CD14-positive monocyte (primary cell): ENCODE measurements around the gene OR56B4. TPM values are rescaled to one million over a fixed set of nuclear protein-coding genes. Genes with fewer than 3 reads are reported as not detected.
"Not testable (repeated sequence)": the region's sequence is repeated elsewhere in the genome, so short reads cannot be mapped to it uniquely, and the experiment has no call there.

Experiments
- DNase-seq, 3 donors: peaks; one replicate each; pipeline ENCODE4 v3.0.0-alpha.2; 2011 to 2022
- H2AFZ ChIP-seq: 2 replicates; pipeline ENCODE4 v1.6.0; 2012; ENCODE audit warnings: mild to moderate bottlenecking, low read depth, low read length, inconsistent platforms; ENCODE audit not compliant: insufficient read depth, poor library complexity, severe bottlenecking
- H3K27ac ChIP-seq, 2 donors: 1 replicate in 1 of 2; 2 replicates in 1 of 2; pipeline ENCODE4 v1.5.1; 2012 to 2013; ENCODE audit warnings: low read length in 2 of 2, control low read depth in 1 of 2, inconsistent platforms in 1 of 2, low read depth in 1 of 2, mild to moderate bottlenecking in 1 of 2
- H3K27me3 ChIP-seq, 2 donors: one replicate each; pipeline versions ENCODE4 v1.6.0 to v1.6.1; 2011 to 2013; ENCODE audit warnings: low read length in 2 of 2; ENCODE audit not compliant: control insufficient read depth in 2 of 2, insufficient read depth in 2 of 2
- H3K36me3 ChIP-seq, 2 donors: replicated peaks in 1 of 2; 1 replicate in 1 of 2; 2 replicates in 1 of 2; pipeline versions ENCODE4 v1.5.1 to v1.6.1; 2012 to 2013; ENCODE audit warnings: low read length in 2 of 2, control low read depth in 1 of 2, inconsistent platforms in 1 of 2, mild to moderate bottlenecking in 1 of 2; ENCODE audit not compliant: insufficient read depth in 2 of 2, control insufficient read depth in 1 of 2
- H3K4me1 ChIP-seq, 2 donors: 1 replicate in 1 of 2; 2 replicates in 1 of 2; pipeline versions ENCODE4 v1.5.1 to v1.6.1; 2012 to 2013; ENCODE audit warnings: low read length in 2 of 2, control low read depth in 1 of 2, inconsistent platforms in 1 of 2, mild to moderate bottlenecking in 1 of 2, moderate library complexity in 1 of 2; ENCODE audit not compliant: insufficient read depth in 2 of 2, control insufficient read depth in 1 of 2
- H3K4me2 ChIP-seq: replicated peaks from 2 replicates; pipeline ENCODE3; 2012; ENCODE audit warnings: low read length, moderate library complexity, mild to moderate bottlenecking; ENCODE audit not compliant: poor library complexity, severe bottlenecking; ENCODE audit errors: extremely low read depth
- H3K4me3 ChIP-seq, 3 experiments: fragments of 200-600 bp in 1 of 3; sonication (generic) in 1 of 3; replicated peaks in 1 of 3; 1 replicate in 2 of 3; 2 replicates in 1 of 3; pipeline ENCODE4 v1.5.1; 2011 to 2013; ENCODE audit warnings: low read length in 3 of 3, mild to moderate bottlenecking in 3 of 3, control low read depth in 2 of 3, low read depth in 2 of 3, inconsistent platforms in 1 of 3, moderate library complexity in 1 of 3
- H3K79me2 ChIP-seq: 2 replicates; pipeline ENCODE4 v1.6.0; 2012; ENCODE audit warnings: mild to moderate bottlenecking, control low read depth, inconsistent platforms, low read length, moderate library complexity; ENCODE audit not compliant: insufficient read depth
- H3K9ac ChIP-seq: 2 replicates; pipeline ENCODE4 v1.6.0; 2017; ENCODE audit warnings: low read length, mild to moderate bottlenecking; ENCODE audit not compliant: insufficient read depth, poor library complexity, severe bottlenecking
- H3K9me3 ChIP-seq, 2 donors: replicated peaks in 1 of 2; 1 replicate in 1 of 2; 2 replicates in 1 of 2; pipeline versions ENCODE4 v1.5.1 to v1.6.1; 2012 to 2013; ENCODE audit warnings: low read length in 2 of 2, control low read depth in 1 of 2; ENCODE audit not compliant: control insufficient read depth in 1 of 2, insufficient read depth in 1 of 2
- H4K20me1 ChIP-seq: 2 replicates; pipeline ENCODE4 v1.6.0; 2012; ENCODE audit warnings: mild to moderate bottlenecking, low read length, control low read depth, moderate library complexity; ENCODE audit not compliant: insufficient read depth
- H3K27ac Mint-ChIP-seq, 7 donors: one replicate each; pipeline ENCODE4 v1.8.0; 2020; ENCODE audit warnings: mild to moderate bottlenecking in 7 of 7, mixed read lengths in 7 of 7, moderate library complexity in 6 of 7, inconsistent platforms in 2 of 7
- H3K27me3 Mint-ChIP-seq, 3 donors: one replicate each; pipeline ENCODE4 v1.8.0; 2021 to 2022; ENCODE audit warnings: low read depth in 3 of 3, mild to moderate bottlenecking in 3 of 3, mixed read lengths in 3 of 3, moderate library complexity in 3 of 3, inconsistent platforms in 1 of 3
- H3K36me3 Mint-ChIP-seq, 2 donors: one replicate each; pipeline ENCODE4 v1.8.0; 2020; ENCODE audit warnings: mixed read lengths in 2 of 2, inconsistent platforms in 1 of 2, mild to moderate bottlenecking in 1 of 2
- H3K4me1 Mint-ChIP-seq: one replicate; pipeline ENCODE4 v1.8.0; 2020; ENCODE audit warnings: mild to moderate bottlenecking, mixed read lengths
- H3K4me3 Mint-ChIP-seq, 2 donors: one replicate each; pipeline ENCODE4 v1.8.0; 2020; ENCODE audit warnings: mild to moderate bottlenecking in 2 of 2, mixed read lengths in 2 of 2, moderate library complexity in 1 of 2
- H3K9me3 Mint-ChIP-seq, 7 donors: one replicate each; pipeline ENCODE4 v1.8.0; 2020 to 2022; ENCODE audit warnings: mixed read lengths in 7 of 7, mild to moderate bottlenecking in 6 of 7, moderate library complexity in 6 of 7, inconsistent platforms in 2 of 7
- CTCF ChIP-seq: fragments of 200-600 bp; IDR thresholded peaks from one replicate; pipeline ENCODE4 v1.8.0; 2022; ENCODE audit warnings: antibody characterized with exemption, mild to moderate bottlenecking
- WGBS: methylation state at CpG from one replicate; pipeline ENCODE4 v1.1.5; 2013; ENCODE audit warnings: missing lambda C conversion rate; ENCODE audit not compliant: insufficient coverage; 5-methylcytosine and 5-hydroxymethylcytosine counted together
- intact Hi-C, 2 donors: fragments of 100-400 bp; cut with micrococcal nuclease; formaldehyde crosslinking; loops; one replicate each; pipeline versions ENCODE4 v1.15.0 to v1.15.1; 2023
- polyA plus RNA-seq, 3 donors: library from polyadenylated mRNA; depleted of rRNA in 1 of 3; unstranded in 2 of 3; stranded (reverse) in 1 of 3; fragments of 300-500 nt in 2 of 3; fragments of >200 nt in 1 of 3; fragmentation: Illumina TruSeq in 2 of 3; gene quantifications; 1 replicate in 2 of 3; 2 replicates in 1 of 3; pipeline ENCODE4 v1.2.3, GENCODE V29; 2012 to 2021

OR56B4 gene
- polyA plus RNA-seq, 3 donors: not detected

- peaks cover 9 to 25% (median 13%) of the 10 kb centered on the region in 3 donors for H3K27me3 Mint-ChIP-seq
- WGBS: 100% methylated on average over 1 of the region's 5 CpGs
- Histone ChIP-seq H3K4me3 (no peak overlapping the region), H3K4me2 (no peak overlapping the region), H3K9me3 (no peaks in the 10 kb centered on the region), H3K9ac (no peak overlapping the region), H3K36me3 (no peaks in the 10 kb centered on the region), H3K4me1 (peaks cover 3 to 5% of the 10 kb centered on the region in 2 donors), H3K27me3 (peaks cover 8 to 22% of the 10 kb centered on the region in 2 donors), H3K79me2 (no peaks in the 10 kb centered on the region), H2AFZ (no peak overlapping the region), H3K27ac (no peak overlapping the region), H4K20me1 (no peaks in the 10 kb centered on the region)
- H3K36me3 Mint-ChIP-seq: peaks cover 5 to 41% of the 10 kb centered on the region in 2 donors
- intact Hi-C loops: no loop called here
- DNase-seq: no peak
- peak overlapping the region in 4 of 7 donors; percentile 11 to 75 (median 59) for H3K27ac Mint-ChIP-seq
- peaks cover 0 to 3% (median 0%) of the 10 kb centered on the region in 7 donors for H3K9me3 Mint-ChIP-seq
- H3K4me3 Mint-ChIP-seq: no peak overlapping the region
- TF ChIP-seq CTCF: no peak
- H3K4me1 Mint-ChIP-seq: peaks cover 12% of the 10 kb centered on the region
Observed at GRCh38 chr11:6062691-6063358, 44.7 kb upstream of the OR56B4 start.

GRCh38 chr11:6067502-6067901 lies 40.0 kb upstream of the OR56B4 start:
- intact Hi-C loops: no loop called here
- Histone ChIP-seq H3K36me3 (no peaks in the 10 kb centered on the region), H3K9ac (no peak overlapping the region), H3K27me3 (peaks cover 4 to 5% of the 10 kb centered on the region in 2 donors), H3K4me3 (no peak overlapping the region), H4K20me1 (no peaks in the 10 kb centered on the region), H3K4me1 (peaks cover 3 to 5% of the 10 kb centered on the region in 2 donors), H3K4me2 (no peak overlapping the region), H2AFZ (no peak overlapping the region), H3K79me2 (no peaks in the 10 kb centered on the region), H3K9me3 (no peaks in the 10 kb centered on the region), H3K27ac (no peak overlapping the region)
- Mint-ChIP-seq H3K4me1 (peaks cover 9% of the 10 kb centered on the region), H3K27ac (no peak overlapping the region), H3K36me3 (peaks cover 3 to 30% of the 10 kb centered on the region in 2 donors), H3K27me3 (peaks cover 8 to 23% (median 10%) of the 10 kb centered on the region in 3 donors), H3K9me3 (peaks cover 0 to 4% (median 0%) of the 10 kb centered on the region in 7 donors), H3K4me3 (peak overlapping the region in 1 of 2 donors; percentile 36)
- WGBS: 69% methylated on average over 4 of the region's 4 CpGs
- DNase-seq: no peak
- TF ChIP-seq CTCF: no peak

GRCh38 chr11:6076443-6076842 lies 31.0 kb upstream of the OR56B4 start:
- H3K4me1 ChIP-seq, H3K4me1 Mint-ChIP-seq, H2AFZ ChIP-seq, DNase-seq, H3K36me3 ChIP-seq, H3K4me3 Mint-ChIP-seq, H3K27ac ChIP-seq, H3K4me2 ChIP-seq, H3K27me3 ChIP-seq, H3K9ac ChIP-seq, H4K20me1 ChIP-seq, intact Hi-C loops, H3K4me3 ChIP-seq, H3K79me2 ChIP-seq, H3K36me3 Mint-ChIP-seq: not testable (repeated sequence)
- peaks cover 8 to 16% (median 15%) of the 10 kb centered on the region in 3 donors for H3K27me3 Mint-ChIP-seq
- peaks cover 14 to 44% (median 30%) of the 10 kb centered on the region in 7 donors for H3K9me3 Mint-ChIP-seq
- H3K9me3 ChIP-seq: peaks cover 20 to 24% of the 10 kb centered on the region in 2 donors
- H3K27ac Mint-ChIP-seq: peak overlapping the region in 1 of 7 donors; percentile 3
- WGBS: 78% methylated on average over 1 of the region's 2 CpGs
